T-cell (primary cell): ENCODE measurements around the gene NECTIN1. TPM values are rescaled to one million over a fixed set of nuclear protein-coding genes. Genes with fewer than 3 reads are reported as not detected.

Source experiments
- ATAC-seq, 4 experiments: fragments of 200-7000 bp in 3 of 4; fragments of 150-1000 bp in 1 of 4; cut with Tn5 transposase; replicated peaks in 1 of 4; 1 replicate in 3 of 4; 2 replicates in 1 of 4; pipeline ENCODE4 v1.10.0; 2021; ENCODE audit warnings: moderate library complexity in 3 of 4, mild to moderate bottlenecking in 2 of 4, moderate number of reproducible peaks in 1 of 4
- CTCF ChIA-PET, 2 donors: fragments of 300-600 bp; sonication (Branson Sonifier 250); formaldehyde crosslinking; loops; one replicate each; lab custom pipeline; 2022; ENCODE audit warnings: antibody characterized with exemption in 2 of 2; lab: Charles Lee
- POLR2A ChIA-PET, 2 donors: fragments of 300-600 bp; sonication (Branson Sonifier 250); formaldehyde crosslinking; loops; one replicate each; lab custom pipeline; 2022; ENCODE audit warnings: antibody characterized with exemption in 2 of 2; lab: Charles Lee
- DNase-seq, 35 experiments: peaks; one replicate each; pipeline versions ENCODE4 v3.0.0 to v3.0.0-alpha.2; 2013 to 2023
- H3K27ac ChIP-seq: one replicate; pipeline ENCODE4 v1.5.1; 2013; ENCODE audit warnings: low read length
- H3K27me3 ChIP-seq, 2 experiments: replicated peaks in 1 of 2; 1 replicate in 1 of 2; 2 replicates in 1 of 2; pipeline versions ENCODE4 v1.6.1 to v1.7.0; 2013; ENCODE audit warnings: low read length in 1 of 2, mixed read lengths in 1 of 2; ENCODE audit not compliant: control insufficient read depth in 2 of 2, insufficient read depth in 2 of 2; ENCODE audit errors: extremely low read depth in 1 of 2
- H3K36me3 ChIP-seq, 2 donors: 1 replicate in 1 of 2; 2 replicates in 1 of 2; pipeline versions ENCODE4 v1.6.1 to v1.7.0; 2013; ENCODE audit warnings: low read length in 1 of 2; ENCODE audit not compliant: control insufficient read depth in 2 of 2, insufficient read depth in 1 of 2; ENCODE audit errors: extremely low read depth in 1 of 2
- H3K4me1 ChIP-seq, 2 experiments: 1 replicate in 1 of 2; 2 replicates in 1 of 2; pipeline versions ENCODE4 v1.6.1 to v1.7.0; 2013; ENCODE audit warnings: low read length in 2 of 2, mixed read lengths in 1 of 2; ENCODE audit not compliant: insufficient read depth in 2 of 2, control insufficient read depth in 1 of 2; ENCODE audit errors: extremely low read depth in 1 of 2
- H3K4me3 ChIP-seq, 2 donors: 1 replicate in 1 of 2; 2 replicates in 1 of 2; pipeline versions ENCODE4 v1.5.1 to v1.7.0; 2013; ENCODE audit warnings: mild to moderate bottlenecking in 2 of 2, low read length in 1 of 2, moderate library complexity in 1 of 2; ENCODE audit not compliant: control insufficient read depth in 1 of 2; ENCODE audit errors: extremely low read depth in 1 of 2
- H3K9me3 ChIP-seq: 2 replicates; pipeline ENCODE4 v1.7.0; 2013
- H3K27ac Mint-ChIP-seq, 2 donors: one replicate each; pipeline ENCODE4 v1.8.0; 2020 to 2021; ENCODE audit warnings: mild to moderate bottlenecking in 2 of 2, mixed read lengths in 2 of 2
- H3K27me3 Mint-ChIP-seq, 2 donors: one replicate each; pipeline ENCODE4 v1.8.0; 2021 to 2022; ENCODE audit warnings: mixed read lengths in 2 of 2
- H3K36me3 Mint-ChIP-seq: one replicate; pipeline ENCODE4 v1.8.0; 2021; ENCODE audit warnings: mixed read lengths
- H3K4me1 Mint-ChIP-seq, 3 donors: one replicate each; pipeline ENCODE4 v1.8.0; 2020 to 2022; ENCODE audit warnings: mixed read lengths in 3 of 3, mild to moderate bottlenecking in 1 of 3
- H3K4me3 Mint-ChIP-seq, 3 donors: one replicate each; pipeline ENCODE4 v1.8.0; 2020 to 2022; ENCODE audit warnings: mild to moderate bottlenecking in 3 of 3, mixed read lengths in 3 of 3, moderate library complexity in 3 of 3
- H3K9me3 Mint-ChIP-seq, 3 donors: one replicate each; pipeline ENCODE4 v1.8.0; 2020 to 2022; ENCODE audit warnings: mixed read lengths in 3 of 3
- WGBS: methylation state at CpG from one replicate; pipeline ENCODE4 v1.1.5; 2013; ENCODE audit warnings: missing lambda C conversion rate; ENCODE audit not compliant: insufficient coverage; 5-methylcytosine and 5-hydroxymethylcytosine counted together
- total RNA-seq, 35 experiments: library from RNA in 6 of 35; stranded (reverse) in 6 of 35; fragments of 120-200 nt in 1 of 35; gene quantifications; one replicate each; pipeline versions ENCODE4 v1.2.1 to v1.2.4 and lab custom pipeline; 2013 to 2026

NECTIN1 gene
- total RNA-seq, 5 donors from 2014 or later (not counting 1 experiment from before 2014, with no cell fraction given) = 1.8 to 3.5 (median 3.1) TPM

DNA sequence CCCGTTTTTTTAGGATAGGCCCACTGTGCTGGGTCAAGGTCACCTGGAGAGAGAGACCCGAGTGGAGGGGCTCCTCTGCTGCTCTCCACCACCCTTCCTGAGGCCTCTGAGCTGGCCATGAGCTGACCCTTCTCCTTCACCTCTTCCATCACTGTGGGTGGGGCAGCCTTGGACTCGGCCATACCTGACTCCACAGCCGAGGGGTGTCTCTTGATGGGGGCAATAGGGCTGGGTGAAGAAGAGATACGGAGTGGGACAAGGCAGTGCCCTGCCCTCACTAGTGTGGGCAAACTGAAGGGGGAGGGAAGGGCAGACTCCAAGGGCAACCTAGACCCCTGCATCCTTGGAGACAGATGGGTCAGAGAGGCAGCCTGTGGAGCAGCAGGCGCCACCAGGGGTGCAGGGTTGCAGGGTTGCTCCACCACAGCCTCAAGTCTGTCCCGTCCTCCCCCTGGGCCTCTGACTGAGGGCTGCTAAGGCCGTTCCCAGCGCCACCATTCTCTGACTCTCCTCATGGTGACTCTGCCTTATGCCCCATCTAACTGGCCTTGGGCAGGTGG is 20.1 kb upstream of the NECTIN1 start:
- Mint-ChIP-seq H3K36me3 (no peaks in the 10 kb centered on the region), H3K9me3 (no peaks in the 10 kb centered on the region), H3K27ac (no peak overlapping the region), H3K4me1 (peaks cover 7 to 8% (median 7%) of the 10 kb centered on the region in 3 donors), H3K27me3 (peaks cover 25 to 39% of the 10 kb centered on the region in 2 donors), H3K4me3 (no peak overlapping the region)
- ChIA-PET POLR2A (interaction anchor here in 1 of 2 donors (0.6 kb wide), 1 partner anchor 30 kb away, joined by 3 read pairs; no protein-coding TSS in a partner anchor), CTCF (no interaction called here)
- Histone ChIP-seq H3K9me3 (no peaks in the 10 kb centered on the region), H3K36me3 (no peaks in the 10 kb centered on the region), H3K4me1 (peaks cover 0 to 3% of the 10 kb centered on the region in 2 experiments), H3K4me3 (no peak overlapping the region), H3K27ac (no peak overlapping the region), H3K27me3 (peaks cover 0 to 62% of the 10 kb centered on the region in 2 experiments)
- 62% methylated on average over 5 of the region's 9 CpGs for WGBS
- ATAC-seq (no peak), DNase-seq (no peak)

- Histone ChIP-seq H3K36me3 (no peaks in the 10 kb centered on the region), H3K27me3 (peaks cover 6 to 69% of the 10 kb centered on the region in 2 experiments), H3K9me3 (no peaks in the 10 kb centered on the region), H3K27ac (no peak overlapping the region), H3K4me1 (peaks cover 0 to 4% of the 10 kb centered on the region in 2 experiments), H3K4me3 (no peak overlapping the region)
- ATAC-seq (no peak), DNase-seq (no peak)
- Mint-ChIP-seq H3K27ac (peak overlapping the region in 1 of 2 donors; percentile 24), H3K4me3 (no peak overlapping the region), H3K9me3 (no peaks in the 10 kb centered on the region), H3K27me3 (peaks cover 29 to 42% of the 10 kb centered on the region in 2 donors), H3K4me1 (peaks cover 7 to 12% (median 7%) of the 10 kb centered on the region in 3 donors), H3K36me3 (no peaks in the 10 kb centered on the region)
- 69% methylated on average over 5 of the region's 15 CpGs for WGBS
- ChIA-PET POLR2A (interaction anchor here in 1 of 2 donors (0.5 to 0.6 kb wide), 2 partner anchors 29 kb away, joined by 3 read pairs; no protein-coding TSS in a partner anchor), CTCF (no interaction called here)
Measured at GRCh38 chr11:119747868-119748660, 19.1 kb upstream of the NECTIN1 start.

DNA sequence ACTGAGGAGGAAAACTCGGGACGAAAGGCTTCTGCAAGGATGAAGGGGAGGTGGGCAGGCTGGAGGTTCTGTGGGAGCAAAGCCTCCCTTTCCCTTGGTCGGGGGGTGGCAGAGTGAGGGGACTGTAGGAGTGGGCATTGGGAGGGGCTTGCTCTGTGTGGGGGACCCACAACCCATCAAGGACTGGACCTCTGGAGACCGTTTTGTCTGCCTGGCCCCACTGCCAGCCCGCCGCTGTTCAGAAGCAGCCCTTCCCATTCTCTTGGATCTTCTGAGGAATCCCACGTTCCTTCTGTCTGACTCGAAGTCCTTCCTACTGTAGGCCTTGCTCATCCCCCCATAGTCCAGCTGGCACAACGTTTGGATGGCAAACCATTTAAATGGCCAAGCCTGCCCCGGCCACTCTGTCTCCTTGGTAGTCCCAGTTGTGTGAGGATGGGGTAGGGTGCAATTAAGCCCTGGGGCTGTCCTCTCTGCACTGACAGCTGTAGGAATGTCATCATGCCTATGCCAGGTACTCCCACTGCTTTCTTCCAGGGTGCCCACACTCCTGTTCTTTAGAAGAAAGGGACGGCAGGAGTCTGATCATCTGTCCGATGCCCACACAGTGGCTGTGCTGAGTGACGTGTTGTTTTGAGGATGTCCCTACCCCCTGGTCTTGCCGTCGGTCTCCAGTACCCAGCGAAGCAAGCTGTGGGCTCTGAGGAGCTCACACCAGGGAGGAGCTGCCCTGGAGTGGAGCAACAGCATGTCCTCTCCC is 17.0 kb upstream of the NECTIN1 start:
- Mint-ChIP-seq H3K36me3 (no peaks in the 10 kb centered on the region), H3K9me3 (no peaks in the 10 kb centered on the region), H3K27ac (no peak overlapping the region), H3K4me1 (peaks cover 6 to 16% (median 15%) of the 10 kb centered on the region in 3 donors), H3K27me3 (peaks cover 34 to 48% of the 10 kb centered on the region in 2 donors), H3K4me3 (no peak overlapping the region)
- Histone ChIP-seq H3K4me1 (peaks cover 0 to 19% of the 10 kb centered on the region in 2 experiments), H3K27me3 (peaks cover 7 to 75% of the 10 kb centered on the region in 2 experiments), H3K4me3 (no peak overlapping the region), H3K27ac (no peak overlapping the region), H3K9me3 (no peaks in the 10 kb centered on the region), H3K36me3 (no peaks in the 10 kb centered on the region)
- 80% methylated on average over 11 of the region's 16 CpGs for WGBS
- DNase-seq = no peak
- ATAC-seq = no peak
- CTCF ChIA-PET = interaction anchor here in 1 of 2 donors (0.6 kb wide), 1 partner anchor 103 kb away, joined by 3 read pairs; no protein-coding TSS in a partner anchor
- POLR2A ChIA-PET = no interaction called here

GRCh38 chr11:119745112-119745511 is 16.1 kb upstream of the NECTIN1 start:
- CTCF ChIA-PET = no interaction called here
- Histone ChIP-seq H3K36me3 (no peaks in the 10 kb centered on the region), H3K4me3 (no peak overlapping the region), H3K27ac (no peak overlapping the region), H3K9me3 (no peaks in the 10 kb centered on the region), H3K4me1 (peaks cover 0 to 19% of the 10 kb centered on the region in 2 experiments), H3K27me3 (peaks cover 9 to 77% of the 10 kb centered on the region in 2 experiments)
- Mint-ChIP-seq H3K27me3 (peaks cover 31 to 54% of the 10 kb centered on the region in 2 donors), H3K4me3 (no peak overlapping the region), H3K27ac (peak overlapping the region in 1 of 2 donors; percentile 10), H3K36me3 (no peaks in the 10 kb centered on the region), H3K4me1 (peaks cover 6 to 16% (median 15%) of the 10 kb centered on the region in 3 donors), H3K9me3 (no peaks in the 10 kb centered on the region)
- WGBS = 47% methylated on average over 4 of the region's 5 CpGs
- no peak for ATAC-seq
- POLR2A ChIA-PET = no interaction called here
- DNase-seq = no peak

DNA sequence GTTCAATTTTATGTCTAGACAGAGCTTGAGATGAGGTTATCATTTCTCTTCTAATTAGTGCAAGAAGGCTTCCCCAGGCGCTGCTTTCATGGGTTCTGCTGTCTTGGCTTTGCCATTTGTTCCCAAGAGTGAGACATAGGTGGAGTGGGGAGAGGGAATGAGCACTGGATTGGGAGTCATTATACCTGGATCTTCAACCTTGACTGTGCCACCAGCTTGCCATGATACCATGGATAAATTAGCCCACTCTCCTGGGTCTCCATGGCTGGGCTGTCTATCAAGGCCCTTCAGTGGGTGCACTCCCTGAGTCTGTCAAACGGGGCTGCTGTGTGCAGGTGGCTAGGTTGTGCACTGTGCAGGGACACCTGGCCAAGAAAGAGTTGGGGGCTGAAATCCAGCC is 15.6 kb upstream of the NECTIN1 start:
- H3K27ac Mint-ChIP-seq = peak overlapping the region in 1 of 2 donors; percentile 10
- ChIA-PET CTCF (no interaction called here), POLR2A (interaction anchor here in 1 of 2 donors (1.0 kb wide), 1 partner anchor 202 kb away, joined by 10 read pairs; no protein-coding TSS in a partner anchor)
- H3K4me3 Mint-ChIP-seq = no peak overlapping the region
- WGBS = 88% methylated on average over 1 of the region's 2 CpGs
- peaks cover 6 to 16% (median 15%) of the 10 kb centered on the region in 3 donors for H3K4me1 Mint-ChIP-seq
- H3K9me3 Mint-ChIP-seq = no peaks in the 10 kb centered on the region
- Histone ChIP-seq H3K27ac (no peak overlapping the region), H3K36me3 (no peaks in the 10 kb centered on the region), H3K4me1 (peaks cover 0 to 19% of the 10 kb centered on the region in 2 experiments), H3K27me3 (peaks cover 9 to 78% of the 10 kb centered on the region in 2 experiments), H3K4me3 (no peak overlapping the region), H3K9me3 (no peaks in the 10 kb centered on the region)
- H3K27me3 Mint-ChIP-seq = peaks cover 31 to 54% of the 10 kb centered on the region in 2 donors
- H3K36me3 Mint-ChIP-seq = no peaks in the 10 kb centered on the region
- DNase-seq = no peak
- no peak for ATAC-seq

- ChIA-PET CTCF (interaction anchor here (0.6 to 1.3 kb wide), 4 partner anchors 14 to 678 kb away, joined by 3 to 6 read pairs (median 4); partner anchors contain the start of gene NECTIN1 (in 2 of the 2)), POLR2A (no interaction called here)
- ATAC-seq = no peak
- H3K27ac ChIP-seq = no peak overlapping the region
- WGBS = no CpG with 5 or more reads among the region's 8 CpGs
- peak overlapping the region in 2 of 3 donors; percentile 58 to 78 for H3K4me3 Mint-ChIP-seq
- no peaks in the 10 kb centered on the region for H3K9me3 Mint-ChIP-seq
- H3K9me3 ChIP-seq = no peaks in the 10 kb centered on the region
- H3K36me3 ChIP-seq = no peaks in the 10 kb centered on the region
- H3K27me3 ChIP-seq = peaks cover 9 to 65% of the 10 kb centered on the region in 2 experiments
- peaks cover 0 to 19% of the 10 kb centered on the region in 2 experiments for H3K4me1 ChIP-seq
- peaks cover 6 to 16% (median 15%) of the 10 kb centered on the region in 3 donors for H3K4me1 Mint-ChIP-seq
- H3K4me3 ChIP-seq = peak overlapping the region in 1 of 2 donors; percentile 52
- H3K27ac Mint-ChIP-seq = no peak overlapping the region
- H3K36me3 Mint-ChIP-seq = no peaks in the 10 kb centered on the region
- H3K27me3 Mint-ChIP-seq = peaks cover 31 to 55% of the 10 kb centered on the region in 2 donors
- DNase-seq = no peak
Measured at GRCh38 chr11:119743006-119743405, 14.0 kb upstream of the NECTIN1 start.
